Caki2 (cell line): ENCODE results near the gene MYL2. TPM values are rescaled to one million over a fixed set of nuclear protein-coding genes. Genes with fewer than 3 reads are reported as not detected.

Experiments used
- DNase-seq: peaks from one replicate; pipeline ENCODE4 v3.0.0-alpha.2; 2015; ENCODE audit warnings: low read depth
- in situ Hi-C: cut with HindIII; loops from 2 replicates; pipeline ENCODE4 v1.10.0; 2016; ENCODE audit warnings: low sequenced_read_pairs, low pct_unique_long_range_greater_than_20kb, mixed read lengths
- total RNA-seq: library from RNA; depleted of rRNA; stranded (reverse); fragments of >200 nt; shearing (Covaris generic); gene quantifications from 2 replicates; pipeline ENCODE4 v1.2.3, GENCODE V29; 2014; ENCODE audit warnings: low replicate concordance

The MYL2 gene
- total RNA-seq, 1 experiment from 2014 or later, result not detected

DNA sequence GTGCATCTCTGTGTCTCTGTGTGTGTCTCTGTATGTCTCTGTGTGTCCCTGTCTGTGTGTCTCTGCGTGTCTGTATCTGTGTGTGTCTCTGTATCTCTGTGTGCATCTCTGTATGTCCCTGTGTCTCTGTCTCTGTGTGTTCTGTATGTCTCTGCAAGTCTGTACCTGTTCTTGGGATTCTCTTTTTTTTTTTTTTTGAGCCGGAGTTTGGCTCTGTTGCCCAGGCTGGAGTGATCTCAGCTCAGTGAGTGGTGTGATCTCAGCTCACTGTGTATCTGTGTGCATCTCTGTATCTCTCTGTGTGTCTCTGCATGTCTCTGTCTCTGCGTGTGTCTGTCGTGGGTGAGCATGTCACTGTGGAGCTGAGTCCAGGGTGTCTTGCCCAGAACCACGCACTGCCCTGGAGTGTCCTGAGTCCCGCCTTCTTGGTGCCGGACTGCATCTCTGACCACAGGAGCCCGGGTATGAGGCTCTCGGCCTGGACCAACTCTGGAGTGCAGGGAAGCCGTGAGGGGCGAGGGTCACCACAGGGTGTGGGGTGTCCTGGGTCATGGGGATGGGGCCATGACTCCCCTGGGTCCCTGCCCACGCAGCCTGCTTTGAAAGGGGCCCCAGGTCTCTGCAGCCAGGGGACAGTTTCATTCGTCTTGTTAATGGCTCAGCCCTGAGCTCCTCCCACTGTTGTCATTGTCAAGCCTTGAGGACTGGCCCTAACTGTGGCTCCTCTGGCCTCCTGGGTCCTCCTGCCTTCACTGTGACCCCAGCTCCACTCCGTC, 11.8 kb downstream of the MYL2 start:
- in situ Hi-C loops, result no loop called here
- no peak for DNase-seq

GRCh38 chr12:110907583-110907982, 12.8 kb downstream of the MYL2 start:
- in situ Hi-C loops, result no loop called here
- DNase-seq, result no peak

DNA sequence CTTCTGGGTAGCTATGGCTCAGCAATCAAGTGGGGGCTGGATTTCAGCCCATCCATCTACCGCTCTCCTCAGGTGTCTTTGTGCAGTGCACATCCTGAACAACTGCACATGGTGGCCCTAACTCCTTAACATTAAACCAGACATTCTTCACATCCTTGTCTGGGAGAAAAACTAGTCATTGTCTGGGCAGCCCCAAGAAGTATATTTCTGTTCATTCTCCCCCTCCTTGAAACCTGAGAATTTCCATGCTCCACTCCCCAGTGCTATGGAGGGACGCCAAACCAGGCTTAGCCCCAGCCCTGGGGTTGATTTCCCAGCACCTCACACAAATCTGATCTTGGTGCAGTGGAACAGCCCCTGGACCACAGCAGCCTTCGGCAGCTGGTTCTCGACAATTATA, 13.4 kb downstream of the MYL2 start:
- in situ Hi-C loops, result no loop called here
- no peak for DNase-seq

GRCh38 chr12:110906516-110906915, 13.9 kb downstream of the MYL2 start:
- no peak for DNase-seq
- in situ Hi-C loops, result no loop called here

DNA sequence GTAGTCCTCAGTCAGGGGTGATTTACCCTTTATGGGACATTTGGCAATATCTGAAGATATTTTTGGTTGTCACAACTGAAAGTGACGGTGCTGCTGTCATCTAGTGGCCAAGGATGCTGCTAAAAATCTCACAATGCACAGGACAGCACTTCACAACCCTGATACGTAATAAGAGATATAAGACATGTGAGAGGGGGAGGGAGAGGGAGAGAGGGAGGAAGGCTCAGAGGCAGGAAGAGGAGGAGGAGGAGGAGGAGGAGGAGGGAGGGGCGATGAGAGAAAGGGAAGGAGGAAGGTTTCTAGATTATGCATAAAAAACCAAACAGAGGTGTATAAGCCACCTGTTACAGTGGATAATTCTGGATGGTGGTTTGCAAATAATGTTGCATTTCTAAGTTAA, 14.3 kb downstream of the MYL2 start:
- in situ Hi-C loops, result no loop called here
- no peak for DNase-seq

- in situ Hi-C loops, result no loop called here
- DNase-seq, result no peak
These were observed 16.9 kb downstream of the MYL2 start for GRCh38 chr12:110903511-110903910.

DNA sequence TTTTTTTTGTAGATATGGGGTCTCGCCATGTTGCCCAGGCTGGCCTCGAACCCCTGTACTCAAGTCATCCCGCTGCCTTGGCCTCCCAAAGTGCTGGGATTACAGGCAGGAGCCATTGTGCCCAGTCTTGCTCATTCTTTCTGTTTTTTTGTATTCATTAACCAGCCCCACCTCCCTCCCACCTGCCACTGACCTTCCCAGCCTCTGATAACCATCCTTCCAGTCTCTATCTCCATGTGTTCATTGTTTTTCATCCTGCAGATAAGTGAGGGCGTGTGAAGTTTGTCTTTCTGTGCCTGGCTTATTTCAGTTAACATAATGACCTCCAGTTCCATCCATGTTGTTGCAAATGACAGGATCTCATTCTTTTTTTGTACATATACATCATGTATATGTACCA, 19.0 kb downstream of the MYL2 start:
- DNase-seq, result no peak
- in situ Hi-C loops, result no loop called here

DNA sequence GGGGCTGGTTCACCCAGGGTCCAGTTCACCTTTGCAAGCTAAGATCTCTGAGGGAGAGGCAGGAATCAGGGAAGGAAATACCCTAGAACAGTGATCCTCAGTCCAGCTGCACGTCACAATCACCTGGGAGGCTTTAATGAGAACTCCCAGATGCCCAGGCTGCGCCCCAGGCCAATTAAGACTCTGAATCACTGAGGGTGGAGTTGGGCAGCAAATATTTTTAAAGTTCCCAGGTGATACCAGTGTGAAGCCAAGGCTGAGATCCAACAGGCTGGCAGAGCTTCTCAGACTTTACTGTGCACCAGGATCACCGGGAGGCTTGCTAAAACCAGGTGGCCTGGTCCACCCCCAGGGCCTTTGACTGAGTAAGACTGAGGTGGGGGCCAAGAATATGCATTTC, 23.8 kb downstream of the MYL2 start:
- DNase-seq, result no peak
- in situ Hi-C loops, result no loop called here

- DNase-seq, result no peak
- in situ Hi-C loops, result no loop called here
These were observed 26.4 kb downstream of the MYL2 start for GRCh38 chr12:110893956-110894355.

DNA sequence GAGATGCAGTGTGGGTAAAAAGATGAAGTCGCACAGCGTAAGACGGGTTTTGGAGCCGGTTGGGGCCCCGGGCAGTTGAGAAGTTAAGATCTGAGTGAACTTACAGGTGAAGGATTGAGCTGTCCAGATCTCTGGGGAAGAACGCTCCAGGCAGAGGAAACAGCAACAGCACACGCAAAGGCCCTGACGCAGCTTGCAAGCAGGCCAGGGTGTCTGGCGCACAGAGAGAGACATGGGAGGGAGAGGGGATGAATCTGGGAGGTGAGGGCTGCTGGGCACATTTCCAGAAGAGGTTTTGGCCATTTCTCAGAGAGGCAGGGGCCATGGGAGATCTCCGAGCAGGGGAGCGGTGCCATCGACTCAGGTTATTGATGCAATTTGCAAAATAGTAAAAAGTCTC, 31.0 kb downstream of the MYL2 start:
- in situ Hi-C loops, result no loop called here

DNA sequence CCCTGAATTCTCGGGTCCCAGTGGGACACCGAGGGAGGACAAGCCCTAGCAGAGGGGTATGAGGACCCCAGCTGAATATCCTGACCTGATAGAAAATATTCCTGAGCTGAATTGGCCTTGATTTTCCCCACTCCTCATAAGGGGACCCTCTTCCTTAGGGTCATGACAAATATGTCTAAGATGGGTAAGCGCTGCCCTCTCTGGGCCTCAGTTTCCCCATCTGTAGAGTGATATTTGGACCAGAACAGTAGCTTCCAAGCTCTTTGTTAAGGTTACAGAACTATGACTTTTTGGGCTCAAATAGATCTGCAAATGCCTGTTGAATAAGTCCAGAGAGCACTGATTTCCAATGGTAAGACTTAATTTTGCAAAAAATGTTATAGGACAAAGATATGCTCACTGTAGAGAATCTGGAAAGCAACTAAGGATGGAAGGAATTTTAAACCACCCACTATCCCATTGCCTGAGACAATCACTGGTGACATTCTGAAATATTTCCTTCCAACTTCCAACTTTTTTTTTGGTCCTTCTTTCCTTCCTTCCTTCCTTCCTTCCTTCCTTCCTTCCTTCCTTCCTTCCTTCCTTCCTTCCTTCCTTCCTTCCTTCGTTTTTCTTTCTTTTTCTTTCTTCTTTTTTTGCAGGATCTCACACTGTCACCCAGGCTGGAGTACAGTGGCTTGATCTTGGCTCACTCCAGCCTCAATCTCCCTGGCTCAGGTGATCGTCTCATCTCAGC, 32.0 kb downstream of the MYL2 start:
- in situ Hi-C loops, result no loop called here
- DNase-seq, result no peak

More for the DNA sequence above, 31.0 kb downstream of the MYL2 start:
- DNase-seq, result no peak

GRCh38 chr12:110885152-110885840, 35.1 kb downstream of the MYL2 start:
- DNase-seq, result no peak
- in situ Hi-C loops, result no loop called here

DNA sequence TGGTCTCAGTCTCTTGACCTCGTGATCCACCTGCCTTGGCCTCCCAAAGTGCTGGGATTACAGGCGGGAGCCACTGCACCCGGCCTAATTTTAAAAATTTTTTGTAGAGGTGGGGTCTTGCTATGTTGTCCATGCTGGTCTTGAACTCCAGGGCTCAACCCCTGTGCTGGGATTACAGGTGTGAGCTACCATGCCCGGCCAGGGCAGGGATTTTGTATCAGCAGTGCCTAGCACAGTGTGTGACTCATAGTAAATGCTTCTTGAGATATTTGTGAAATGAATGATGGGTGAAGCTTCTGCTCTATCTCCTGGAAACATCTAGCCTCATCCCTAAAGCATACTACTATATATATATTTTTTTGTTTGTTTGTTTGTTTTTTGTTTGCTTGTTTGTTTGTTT, 37.1 kb downstream of the MYL2 start:
- in situ Hi-C loops, result no loop called here
- no peak for DNase-seq

- in situ Hi-C loops, result no loop called here
- DNase-seq, result no peak
These were observed 39.7 kb downstream of the MYL2 start for GRCh38 chr12:110880651-110881050.

GRCh38 chr12:110874781-110875180, 45.6 kb downstream of the MYL2 start:
- in situ Hi-C loops, result no loop called here
- DNase-seq, result no peak

- in situ Hi-C loops, result no loop called here
These were observed 46.0 kb downstream of the MYL2 start for GRCh38 chr12:110874351-110874750.

DNA sequence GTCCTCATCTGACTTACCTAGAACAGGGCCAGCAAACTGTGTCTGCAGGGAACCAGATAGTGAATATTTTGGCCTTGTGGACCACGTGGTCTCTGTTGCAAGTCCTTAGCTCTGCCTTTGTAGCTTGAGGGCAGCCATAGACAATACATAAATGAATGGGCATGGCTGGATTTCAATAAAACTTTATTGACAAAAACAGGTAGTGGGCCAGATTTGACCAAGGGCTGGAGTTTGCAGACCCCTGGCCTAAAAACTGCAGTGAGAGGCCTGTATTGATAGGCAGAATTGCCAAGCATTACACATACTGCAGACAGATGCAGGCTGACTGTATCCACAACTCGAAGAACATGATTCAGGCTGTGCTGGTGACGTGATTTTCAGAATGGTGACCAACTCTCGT, 48.3 kb downstream of the MYL2 start:
- in situ Hi-C loops, result no loop called here
- no peak for DNase-seq

More at GRCh38 chr12:110874351-110874750, 46.0 kb downstream of the MYL2 start:
- no peak for DNase-seq

DNA sequence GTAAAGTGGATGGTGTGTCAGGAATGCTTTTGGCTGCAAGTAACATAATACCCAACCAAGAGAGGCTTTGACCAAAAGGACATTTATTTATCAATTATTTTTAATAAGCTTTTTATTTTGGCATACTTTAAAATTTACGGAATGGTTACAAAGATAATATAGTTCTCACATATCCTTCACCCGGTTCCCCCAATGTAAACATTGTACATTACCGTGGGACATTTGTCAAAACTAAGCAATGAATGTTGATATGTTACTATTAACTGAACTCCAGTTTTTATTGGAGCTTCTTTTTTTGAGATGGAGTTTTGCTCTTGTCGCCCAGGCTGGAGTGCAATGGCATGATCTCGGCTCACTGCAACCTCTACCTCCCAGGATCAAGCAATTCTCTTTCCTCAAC, 50.6 kb downstream of the MYL2 start:
- in situ Hi-C loops, result no loop called here

DNA sequence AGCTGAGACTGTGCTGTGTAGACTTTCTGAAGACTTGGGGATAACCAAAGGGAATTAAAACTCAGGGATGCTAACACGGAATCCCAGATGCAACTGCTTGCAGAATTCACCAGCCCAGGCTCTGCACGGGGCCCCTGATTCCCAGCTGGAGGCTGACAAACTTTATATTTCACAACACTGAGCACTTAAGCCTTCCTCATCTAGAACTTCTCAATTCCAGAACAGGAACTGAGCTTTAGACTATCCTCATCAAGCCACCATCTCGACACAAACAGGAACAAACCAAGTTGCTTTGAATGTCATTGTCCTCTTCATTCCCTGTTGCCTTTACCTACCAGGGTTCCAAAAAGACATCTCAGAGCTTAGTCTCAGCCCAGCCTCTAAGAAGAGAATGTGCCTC, 51.4 kb downstream of the MYL2 start:
- DNase-seq, result no peak
- in situ Hi-C loops, result no loop called here

More for the DNA sequence above, 50.6 kb downstream of the MYL2 start:
- no peak for DNase-seq
